ENCODE results near the gene HIBADH.

HIBADH gene

GRCh38 chr7:27662490-27663205 lies at the start of gene HIBADH:
Gene HIBADH, minus strand, starts transcription at chr7:27662883. Its CDS starts 95 bp downstream, at chr7:27662788.
- H3K27ac ChIP-seq, result peak within 1 kb of the TSS; percentile 86
- TF ChIP-seq ZFX (IDR thresholded peaks at IDR 0.05), result peak; percentile 60; the same call in 1 of the 2 replicates
- TF ChIP-seq, protein P1, sequence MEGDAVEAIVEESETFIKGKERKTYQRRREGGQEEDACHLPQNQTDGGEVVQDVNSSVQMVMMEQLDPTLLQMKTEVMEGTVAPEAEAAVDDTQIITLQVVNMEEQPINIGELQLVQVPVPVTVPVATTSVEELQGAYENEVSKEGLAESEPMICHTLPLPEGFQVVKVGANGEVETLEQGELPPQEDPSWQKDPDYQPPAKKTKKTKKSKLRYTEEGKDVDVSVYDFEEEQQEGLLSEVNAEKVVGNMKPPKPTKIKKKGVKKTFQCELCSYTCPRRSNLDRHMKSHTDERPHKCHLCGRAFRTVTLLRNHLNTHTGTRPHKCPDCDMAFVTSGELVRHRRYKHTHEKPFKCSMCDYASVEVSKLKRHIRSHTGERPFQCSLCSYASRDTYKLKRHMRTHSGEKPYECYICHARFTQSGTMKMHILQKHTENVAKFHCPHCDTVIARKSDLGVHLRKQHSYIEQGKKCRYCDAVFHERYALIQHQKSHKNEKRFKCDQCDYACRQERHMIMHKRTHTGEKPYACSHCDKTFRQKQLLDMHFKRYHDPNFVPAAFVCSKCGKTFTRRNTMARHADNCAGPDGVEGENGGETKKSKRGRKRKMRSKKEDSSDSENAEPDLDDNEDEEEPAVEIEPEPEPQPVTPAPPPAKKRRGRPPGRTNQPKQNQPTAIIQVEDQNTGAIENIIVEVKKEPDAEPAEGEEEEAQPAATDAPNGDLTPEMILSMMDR (conservative IDR thresholded peaks at IDR 0.05), result peak; percentile 33

GRCh38 chr7:27712217-27712616 lies 49.5 kb upstream of the HIBADH start:
- TF ChIP-seq ZFX (IDR thresholded peaks at IDR 0.05), result no peak
- TF ChIP-seq, protein P1 (conservative IDR thresholded peaks at IDR 0.05), result no peak

GRCh38 chr7:27709137-27710075 lies 46.7 kb upstream of the HIBADH start:
- TF ChIP-seq, protein P1 (conservative IDR thresholded peaks at IDR 0.05), result no peak
- TF ChIP-seq ZFX (IDR thresholded peaks at IDR 0.05), result no peak
- H3K27ac ChIP-seq, result no peak overlapping the region

More at GRCh38 chr7:27712217-27712616, 49.5 kb upstream of the HIBADH start:
- no peak overlapping the region for H3K27ac ChIP-seq

- no peak overlapping the region for H3K27ac ChIP-seq
- no peak for TF ChIP-seq ZFX (IDR thresholded peaks at IDR 0.05)
- TF ChIP-seq, protein P1 (conservative IDR thresholded peaks at IDR 0.05), result no peak
Observed at GRCh38 chr7:27708485-27708884, 45.8 kb upstream of the HIBADH start.

DNA sequence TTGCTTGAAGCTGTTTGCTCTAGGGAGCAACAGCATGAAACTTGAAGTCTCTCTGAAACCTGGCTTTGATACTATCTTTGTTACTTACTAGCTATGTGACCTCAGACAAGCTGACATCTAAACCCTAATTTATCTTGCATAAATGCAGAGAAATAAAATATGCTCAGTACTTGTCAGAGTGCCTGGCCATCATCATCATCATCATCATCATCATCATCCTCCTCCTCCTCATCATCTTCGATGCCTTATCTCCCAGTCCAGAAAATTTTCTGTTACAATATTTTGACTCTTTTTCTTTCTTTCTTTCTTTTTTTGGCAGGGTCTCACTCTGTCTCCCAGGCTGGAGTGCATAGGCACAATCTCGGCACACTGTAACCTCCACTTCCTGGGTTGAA lies 42.5 kb upstream of the HIBADH start:
- no peak overlapping the region for H3K27ac ChIP-seq
- no peak for TF ChIP-seq ZFX (IDR thresholded peaks at IDR 0.05)
- TF ChIP-seq, protein P1 (conservative IDR thresholded peaks at IDR 0.05), result no peak

- H3K27ac ChIP-seq, result no peak overlapping the region
- TF ChIP-seq, protein P1 (conservative IDR thresholded peaks at IDR 0.05), result no peak
- no peak for TF ChIP-seq ZFX (IDR thresholded peaks at IDR 0.05)
Observed at GRCh38 chr7:27704422-27705199, 41.9 kb upstream of the HIBADH start.

Measured in C4-2B (cell line).